RWPE2 (cell line): Measurements from ENCODE around the gene ALG2.

Experiments used
- ATAC-seq: fragments of 200-7000 bp; cut with Tn5 transposase; 3 replicates; pipeline ENCODE4 v1.9.1; 2021; ENCODE audit warnings: low read depth
- DNase-seq: peaks from one replicate; pipeline ENCODE4 v3.0.0-alpha.2; 2020; ENCODE audit warnings: low spot score
- H3K27ac ChIP-seq: fragments of 450-650 bp; 2 replicates; pipeline ENCODE4 v1.5.1; 2017; ENCODE audit warnings: mild to moderate bottlenecking; ENCODE audit not compliant: poor library complexity, severe bottlenecking
- H3K27me3 ChIP-seq: fragments of 250-450 bp; sonication (Bioruptor Pico); 2 replicates; pipeline ENCODE4 v1.5.1; 2021; ENCODE audit warnings: mild to moderate bottlenecking, moderate library complexity; ENCODE audit not compliant: insufficient read depth, poor library complexity, severe bottlenecking
- H3K36me3 ChIP-seq: fragments of 250-450 bp; sonication (Bioruptor Pico); 2 replicates; pipeline ENCODE4 v1.5.1; 2020; ENCODE audit warnings: low read depth, mild to moderate bottlenecking, moderate library complexity
- H3K4me1 ChIP-seq: fragments of 250-450 bp; sonication (Bioruptor Pico); 2 replicates; pipeline ENCODE4 v1.5.1; 2021; ENCODE audit warnings: mild to moderate bottlenecking, moderate library complexity; ENCODE audit not compliant: insufficient read depth, poor library complexity, severe bottlenecking
- H3K4me3 ChIP-seq: fragments of 250-450 bp; sonication (Bioruptor Pico); 2 replicates; pipeline ENCODE4 v1.5.1; 2021; ENCODE audit warnings: mild to moderate bottlenecking, moderate library complexity; ENCODE audit not compliant: severe bottlenecking
- H3K9me3 ChIP-seq: fragments of 250-450 bp; sonication (Bioruptor Pico); 2 replicates; pipeline ENCODE4 v1.5.1; 2021; ENCODE audit warnings: mild to moderate bottlenecking, moderate library complexity; ENCODE audit not compliant: severe bottlenecking
- TF ChIP-seq, protein P1 (sequence below): fragments of 450-650 bp; IDR thresholded peaks from one replicate; pipeline ENCODE4 v1.5.1; 2017; ENCODE audit warnings: mild to moderate bottlenecking, moderate library complexity; ENCODE audit not compliant: poor library complexity, severe bottlenecking

The ALG2 gene

DNA sequence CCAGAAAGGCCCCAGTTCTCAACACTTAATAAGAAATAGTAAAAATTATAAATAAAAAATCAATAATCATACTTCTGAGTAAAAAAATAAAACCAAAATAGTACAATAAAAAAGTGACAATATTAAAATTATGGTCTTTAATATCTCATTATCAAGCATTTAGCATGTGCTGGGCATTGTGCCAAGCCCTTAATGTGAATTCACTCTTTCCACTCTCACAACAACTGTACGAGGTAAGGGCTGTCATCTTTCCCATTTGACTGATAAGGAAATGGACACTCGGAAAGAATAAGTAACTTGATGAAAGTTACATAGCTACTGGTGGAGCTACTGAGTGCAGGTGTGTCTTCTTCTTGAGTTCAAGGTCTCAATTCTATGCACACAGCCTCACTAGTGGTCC lies 43.9 kb upstream of the ALG2 start:
- Histone ChIP-seq H3K36me3 (no peaks in the 10 kb centered on the region), H3K27ac (no peak overlapping the region), H3K4me1 (no peaks in the 10 kb centered on the region), H3K27me3 (no peaks in the 10 kb centered on the region), H3K9me3 (no peaks in the 10 kb centered on the region), H3K4me3 (no peak overlapping the region)
- TF ChIP-seq, protein P1, sequence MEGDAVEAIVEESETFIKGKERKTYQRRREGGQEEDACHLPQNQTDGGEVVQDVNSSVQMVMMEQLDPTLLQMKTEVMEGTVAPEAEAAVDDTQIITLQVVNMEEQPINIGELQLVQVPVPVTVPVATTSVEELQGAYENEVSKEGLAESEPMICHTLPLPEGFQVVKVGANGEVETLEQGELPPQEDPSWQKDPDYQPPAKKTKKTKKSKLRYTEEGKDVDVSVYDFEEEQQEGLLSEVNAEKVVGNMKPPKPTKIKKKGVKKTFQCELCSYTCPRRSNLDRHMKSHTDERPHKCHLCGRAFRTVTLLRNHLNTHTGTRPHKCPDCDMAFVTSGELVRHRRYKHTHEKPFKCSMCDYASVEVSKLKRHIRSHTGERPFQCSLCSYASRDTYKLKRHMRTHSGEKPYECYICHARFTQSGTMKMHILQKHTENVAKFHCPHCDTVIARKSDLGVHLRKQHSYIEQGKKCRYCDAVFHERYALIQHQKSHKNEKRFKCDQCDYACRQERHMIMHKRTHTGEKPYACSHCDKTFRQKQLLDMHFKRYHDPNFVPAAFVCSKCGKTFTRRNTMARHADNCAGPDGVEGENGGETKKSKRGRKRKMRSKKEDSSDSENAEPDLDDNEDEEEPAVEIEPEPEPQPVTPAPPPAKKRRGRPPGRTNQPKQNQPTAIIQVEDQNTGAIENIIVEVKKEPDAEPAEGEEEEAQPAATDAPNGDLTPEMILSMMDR = no peak
- DNase-seq (no peak), ATAC-seq (no peak)

DNA sequence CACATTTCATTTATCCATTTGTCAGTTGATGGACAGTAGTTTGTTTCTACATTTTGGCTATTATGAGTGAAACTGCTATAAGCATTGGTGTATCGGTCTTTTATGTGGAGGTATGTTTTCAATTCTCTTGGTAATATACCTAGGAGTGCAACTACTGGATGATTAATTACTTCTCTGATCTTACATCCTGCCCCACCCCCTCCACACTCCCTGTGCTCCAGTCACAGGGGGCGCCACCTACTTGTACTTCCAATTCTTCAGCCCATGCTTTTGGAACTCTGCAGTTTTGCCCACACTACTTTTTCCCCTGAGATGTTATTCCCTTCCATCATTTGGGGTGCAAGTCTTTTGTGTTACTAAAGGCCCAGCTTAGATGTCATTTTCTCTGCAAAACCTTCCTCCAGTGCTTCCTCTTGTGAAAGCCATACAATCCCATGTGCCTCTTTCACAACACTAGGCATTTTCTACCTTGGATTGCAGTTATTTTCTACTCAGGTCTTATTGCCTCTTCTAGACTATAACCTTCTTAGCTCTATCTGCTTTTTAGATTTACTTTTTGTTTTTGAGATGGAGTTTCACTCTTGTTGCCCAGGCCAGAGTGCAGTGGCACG lies 42.4 kb upstream of the ALG2 start:
- H3K36me3 ChIP-seq = no peaks in the 10 kb centered on the region
- H3K4me1 ChIP-seq = no peaks in the 10 kb centered on the region
- no peak overlapping the region for H3K4me3 ChIP-seq
- H3K9me3 ChIP-seq = no peaks in the 10 kb centered on the region
- no peaks in the 10 kb centered on the region for H3K27me3 ChIP-seq
- no peak for ATAC-seq
- TF ChIP-seq, protein P1 = no peak
- DNase-seq = no peak
- H3K27ac ChIP-seq = no peak overlapping the region

GRCh38 chr9:99262949-99263418 lies 41.2 kb upstream of the ALG2 start:
- Histone ChIP-seq H3K27me3 (no peaks in the 10 kb centered on the region), H3K9me3 (no peaks in the 10 kb centered on the region), H3K36me3 (no peaks in the 10 kb centered on the region), H3K4me3 (no peak overlapping the region), H3K4me1 (no peaks in the 10 kb centered on the region), H3K27ac (no peak overlapping the region)
- TF ChIP-seq, protein P1 = no peak
- ATAC-seq (no peak), DNase-seq (no peak)

GRCh38 chr9:99261923-99262322 lies 40.2 kb upstream of the ALG2 start:
- H3K4me1 ChIP-seq = no peaks in the 10 kb centered on the region
- ATAC-seq (no peak), DNase-seq (no peak)
- H3K9me3 ChIP-seq = no peaks in the 10 kb centered on the region
- no peak overlapping the region for H3K4me3 ChIP-seq
- TF ChIP-seq, protein P1 = no peak
- H3K27me3 ChIP-seq = no peaks in the 10 kb centered on the region
- H3K36me3 ChIP-seq = no peaks in the 10 kb centered on the region
- no peak overlapping the region for H3K27ac ChIP-seq

- Histone ChIP-seq H3K27ac (no peak overlapping the region), H3K9me3 (no peaks in the 10 kb centered on the region), H3K36me3 (no peaks in the 10 kb centered on the region), H3K4me3 (no peak overlapping the region), H3K27me3 (no peaks in the 10 kb centered on the region), H3K4me1 (no peaks in the 10 kb centered on the region)
- TF ChIP-seq, protein P1 = no peak
- DNase-seq (no peak), ATAC-seq (no peak; the same call in 2 of the 3 replicates)
Observed at GRCh38 chr9:99259231-99259918, 37.6 kb upstream of the ALG2 start.
